ENCODE measurements around the gene CCT2. TPM values are rescaled to one million over a fixed set of nuclear protein-coding genes. Genes with fewer than 3 reads are reported as not detected.

The CCT2 gene
- total and polyA plus RNA-seq, 8 donors = 41.6 to 69.1 (median 61.6) TPM

GRCh38 chr12:69627501-69627900, 42.2 kb downstream of the CCT2 start:
- ATAC-seq (no peak), DNase-seq (no peak), FAIRE-seq (no peak)
- Histone ChIP-seq H3K27me3 (no peaks in the 10 kb centered on the region), H3K9me3 (no peaks in the 10 kb centered on the region), H3K27ac (no peak overlapping the region), H3K4me1 (peaks cover 0 to 4% (median 0%) of the 10 kb centered on the region in 3 donors), H3K36me3 (no peaks in the 10 kb centered on the region), H3K4me3 (no peak overlapping the region)
- WGBS, 2 donors = 66 to 96% methylated on average over 8 of the region's 8 CpGs
- no peak for TF ChIP-seq CTCF (IDR thresholded peaks at IDR 0.05)
- intact Hi-C loops (cut with DNase I) = no loop called here

- TF ChIP-seq CTCF (IDR thresholded peaks at IDR 0.05) = no peak
- intact Hi-C loops (cut with DNase I) = no loop called here
- no peak for FAIRE-seq
Measured at GRCh38 chr12:69630191-69630590, 44.9 kb downstream of the CCT2 start.

GRCh38 chr12:69633061-69633460, 47.8 kb downstream of the CCT2 start:
- 90 to 93% methylated on average over 2 of the region's 2 CpGs for WGBS, 2 donors
- Histone ChIP-seq H3K9me3 (no peaks in the 10 kb centered on the region), H3K36me3 (no peaks in the 10 kb centered on the region), H3K4me3 (no peak overlapping the region), H3K4me1 (no peaks in the 10 kb centered on the region), H3K27ac (no peak overlapping the region), H3K27me3 (no peaks in the 10 kb centered on the region)
- FAIRE-seq = no peak
- intact Hi-C loops (cut with DNase I) = no loop called here
- no peak for ATAC-seq
- no peak for TF ChIP-seq CTCF (IDR thresholded peaks at IDR 0.05)
- DNase-seq = no peak

More at GRCh38 chr12:69630191-69630590, 44.9 kb downstream of the CCT2 start:
- no peak for ATAC-seq
- no peaks in the 10 kb centered on the region for H3K36me3 ChIP-seq
- H3K9me3 ChIP-seq = no peaks in the 10 kb centered on the region
- no peaks in the 10 kb centered on the region for H3K4me1 ChIP-seq
- H3K27me3 ChIP-seq = no peaks in the 10 kb centered on the region
- no peak overlapping the region for H3K4me3 ChIP-seq
- DNase-seq = no peak
- H3K27ac ChIP-seq = no peak overlapping the region
- 74 to 77% methylated on average over 6 of the region's 6 CpGs for WGBS, 2 donors

- WGBS, 2 donors = 19 to 20% methylated on average over 12 of the region's 12 CpGs
- FAIRE-seq (no peak), DNase-seq (peak; percentile 35 to 83 (median 70)), ATAC-seq (peak; percentile 85 to 98 (median 97))
- intact Hi-C loops (cut with DNase I) = no loop called here
- Histone ChIP-seq H3K36me3 (no peaks in the 10 kb centered on the region), H3K27me3 (no peaks in the 10 kb centered on the region), H3K4me1 (no peaks in the 10 kb centered on the region), H3K4me3 (no peak overlapping the region), H3K9me3 (no peaks in the 10 kb centered on the region), H3K27ac (no peak overlapping the region)
- peak; percentile 65 to 82 (median 72) for TF ChIP-seq CTCF (IDR thresholded peaks at IDR 0.05)
Measured at GRCh38 chr12:69639400-69640016, 54.2 kb downstream of the CCT2 start.

GRCh38 chr12:69641546-69641945, 56.3 kb downstream of the CCT2 start:
- Histone ChIP-seq H3K27ac (no peak overlapping the region), H3K4me1 (no peaks in the 10 kb centered on the region), H3K4me3 (no peak overlapping the region), H3K9me3 (no peaks in the 10 kb centered on the region), H3K27me3 (no peaks in the 10 kb centered on the region), H3K36me3 (no peaks in the 10 kb centered on the region)
- no peak for ATAC-seq
- FAIRE-seq = no peak
- no peak for TF ChIP-seq CTCF (IDR thresholded peaks at IDR 0.05)
- DNase-seq = no peak
- WGBS, 2 donors = 71 to 82% methylated on average over 7 of the region's 7 CpGs
- intact Hi-C loops (cut with DNase I) = no loop called here
